ENCODE data around the gene PARM1.

PARM1 gene

GRCh38 chr4:74932832-74933561, at the start of gene PARM1:
Gene PARM1 (plus strand): TSS chr4:74933116. CDS start chr4:74933328, 212 bp downstream.
- no peak for DNase-seq (ENCODE audit: low spot score)

- no peak for DNase-seq (ENCODE audit: low spot score)
Observed at GRCh38 chr4:74884266-74884665, 48.6 kb upstream of the PARM1 start.

- DNase-seq (ENCODE audit: low spot score): no peak
Observed at GRCh38 chr4:74886484-74886883, 46.4 kb upstream of the PARM1 start.

DNA sequence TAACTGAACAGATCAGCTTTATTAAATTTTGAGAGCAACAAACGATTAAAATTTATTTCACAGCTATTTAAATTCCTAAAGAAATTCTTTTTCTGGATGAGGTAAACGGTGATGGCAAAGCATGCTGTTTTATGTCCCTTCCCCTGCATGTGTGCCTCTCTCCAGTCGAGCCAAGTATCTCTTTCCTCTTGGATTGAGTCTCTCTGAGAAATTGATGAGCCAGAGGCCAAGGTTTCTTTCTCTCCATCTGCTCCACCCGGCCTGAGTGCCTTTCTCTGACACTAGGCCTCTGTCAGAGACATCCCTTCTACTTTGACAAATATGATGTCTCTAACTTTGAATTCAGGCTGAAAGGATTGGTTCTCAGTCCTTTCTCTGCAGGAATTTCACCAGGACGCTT, 42.6 kb upstream of the PARM1 start:
- no peak for DNase-seq (ENCODE audit: low spot score)

DNA sequence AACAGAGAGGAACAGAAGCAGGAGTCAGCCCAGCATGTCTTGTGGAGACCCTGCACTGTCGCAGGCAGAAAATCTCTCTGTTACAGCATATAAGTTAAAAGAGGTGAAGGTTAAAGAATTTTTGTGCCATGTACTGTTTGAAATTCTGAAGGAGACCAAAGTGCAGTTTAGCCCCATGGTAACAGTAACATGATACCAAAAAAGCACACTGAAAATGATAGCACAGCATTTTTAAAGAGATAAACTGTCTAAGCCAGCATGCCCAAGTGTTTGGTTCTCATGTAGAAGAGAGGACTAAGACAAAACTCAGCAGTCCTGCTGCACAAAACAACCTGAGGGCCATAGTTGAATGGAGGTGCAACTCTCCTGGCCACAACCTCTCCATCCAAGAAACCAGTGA, 41.9 kb upstream of the PARM1 start:
- DNase-seq (ENCODE audit: low spot score): no peak

DNA sequence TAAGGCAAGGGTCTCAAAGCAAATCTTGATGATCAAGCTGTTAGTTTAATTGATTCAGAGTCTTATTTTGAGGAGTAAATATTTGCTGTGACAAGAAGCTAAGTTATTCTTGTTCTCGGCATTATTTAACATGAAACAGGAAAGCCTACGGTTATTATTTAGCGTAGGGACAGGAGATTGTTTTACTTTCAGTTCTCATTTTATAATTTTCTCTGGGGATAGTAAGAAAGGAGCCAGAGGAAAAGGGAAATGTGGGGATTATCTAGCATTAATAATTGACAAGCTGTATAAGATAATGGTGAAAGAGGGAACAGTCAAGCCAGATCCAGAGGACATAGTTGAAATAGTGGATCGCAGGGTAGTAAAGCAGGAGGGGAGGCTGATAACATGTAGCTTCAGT, 39.7 kb upstream of the PARM1 start:
- no peak for DNase-seq (ENCODE audit: low spot score)

GRCh38 chr4:74896595-74896994, 36.3 kb upstream of the PARM1 start:
- no peak for DNase-seq (ENCODE audit: low spot score)

DNA sequence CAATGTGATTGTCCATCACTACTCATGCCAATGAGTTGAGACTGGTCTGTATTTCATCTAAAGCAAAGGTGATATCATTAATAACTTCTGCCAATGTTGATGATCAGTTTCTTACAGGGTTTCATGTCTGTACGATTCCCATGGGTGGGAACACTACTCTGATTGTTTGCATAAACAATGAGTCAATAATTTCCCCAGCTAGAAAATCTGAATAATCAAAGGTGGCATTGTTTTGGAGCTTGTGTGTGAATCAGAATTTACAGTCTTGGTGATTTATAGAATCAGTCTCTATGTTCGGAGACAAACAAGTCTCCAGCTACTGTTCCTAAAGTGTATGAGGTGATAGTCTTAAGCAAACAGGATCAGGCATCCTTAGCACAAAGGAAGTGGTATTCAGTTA, 35.5 kb upstream of the PARM1 start:
- no peak for DNase-seq (ENCODE audit: low spot score)

DNA sequence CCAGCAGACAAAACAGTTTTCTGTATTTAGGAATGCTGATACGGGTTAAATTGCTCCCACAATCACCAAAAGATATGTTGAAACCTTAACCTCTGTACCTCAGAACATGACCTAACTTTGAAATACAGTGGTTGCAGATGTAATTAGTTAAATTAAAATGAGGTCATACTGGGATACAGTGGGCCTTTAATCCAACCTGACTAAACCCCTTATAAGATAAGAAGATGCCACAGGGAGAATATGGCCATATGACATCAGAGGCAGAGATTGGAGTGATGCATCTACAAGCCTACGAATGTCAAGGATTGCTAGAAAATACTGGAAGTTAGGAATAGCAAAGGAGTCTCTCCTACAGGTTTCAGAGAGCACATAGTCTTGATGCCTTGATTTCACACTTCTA, 32.1 kb upstream of the PARM1 start:
- DNase-seq (ENCODE audit: low spot score): no peak

- no peak for DNase-seq (ENCODE audit: low spot score)
Observed at GRCh38 chr4:74904509-74905065, 28.3 kb upstream of the PARM1 start.

DNA sequence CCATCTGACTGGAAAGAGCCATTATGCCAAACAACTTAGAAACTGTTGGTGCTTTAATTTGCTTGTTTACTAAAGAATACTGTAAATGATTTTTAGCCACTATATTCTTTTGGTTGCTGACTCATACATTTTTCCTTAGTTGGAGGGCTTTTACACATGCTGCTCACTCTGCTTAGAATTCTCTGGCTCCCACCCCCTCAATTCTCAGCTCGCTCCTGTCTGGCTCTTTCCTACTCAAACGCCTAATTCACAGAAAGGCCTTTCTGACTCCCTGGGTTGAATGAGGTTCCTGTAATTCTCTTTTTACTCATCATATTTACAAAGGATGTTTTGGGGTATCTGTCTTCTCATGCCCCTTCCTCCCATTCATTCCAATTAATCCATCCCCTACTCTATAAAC, 26.1 kb upstream of the PARM1 start:
- DNase-seq (ENCODE audit: low spot score): no peak

- no peak for DNase-seq (ENCODE audit: low spot score)
Observed at GRCh38 chr4:74919783-74920182, 13.1 kb upstream of the PARM1 start.

DNA sequence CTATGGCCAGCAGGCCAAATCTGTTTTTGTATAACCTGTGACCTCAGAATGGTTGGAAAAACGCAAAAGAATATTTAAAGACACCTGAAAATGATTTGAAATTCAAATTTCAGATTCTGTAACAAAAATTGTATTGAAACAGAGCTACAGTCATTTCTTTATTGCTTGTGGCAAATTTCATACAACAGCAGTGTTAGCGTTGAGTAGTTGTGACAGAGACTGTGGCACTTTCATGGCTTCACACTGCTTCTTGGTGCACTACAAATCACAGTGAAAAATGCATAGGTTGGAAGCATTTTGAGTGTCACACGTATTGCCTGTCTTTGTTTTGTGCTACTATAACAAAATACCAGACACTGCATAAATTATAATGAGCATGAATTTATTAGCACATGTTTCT, 12.2 kb upstream of the PARM1 start:
- no peak for DNase-seq (ENCODE audit: low spot score)

- no peak for DNase-seq (ENCODE audit: low spot score)
Observed at GRCh38 chr4:74921490-74921889, 11.4 kb upstream of the PARM1 start.

GRCh38 chr4:74926007-74926406, 6.9 kb upstream of the PARM1 start:
- DNase-seq (ENCODE audit: low spot score): no peak

- DNase-seq (ENCODE audit: low spot score): no peak
Observed at GRCh38 chr4:74930162-74930561, 2.8 kb upstream of the PARM1 start.

GRCh38 chr4:74931376-74931775, 1.5 kb upstream of the PARM1 start:
- DNase-seq (ENCODE audit: low spot score): no peak

GRCh38 chr4:74932010-74932409, 906 bp upstream of the PARM1 start:
- DNase-seq (ENCODE audit: low spot score): no peak

DNA sequence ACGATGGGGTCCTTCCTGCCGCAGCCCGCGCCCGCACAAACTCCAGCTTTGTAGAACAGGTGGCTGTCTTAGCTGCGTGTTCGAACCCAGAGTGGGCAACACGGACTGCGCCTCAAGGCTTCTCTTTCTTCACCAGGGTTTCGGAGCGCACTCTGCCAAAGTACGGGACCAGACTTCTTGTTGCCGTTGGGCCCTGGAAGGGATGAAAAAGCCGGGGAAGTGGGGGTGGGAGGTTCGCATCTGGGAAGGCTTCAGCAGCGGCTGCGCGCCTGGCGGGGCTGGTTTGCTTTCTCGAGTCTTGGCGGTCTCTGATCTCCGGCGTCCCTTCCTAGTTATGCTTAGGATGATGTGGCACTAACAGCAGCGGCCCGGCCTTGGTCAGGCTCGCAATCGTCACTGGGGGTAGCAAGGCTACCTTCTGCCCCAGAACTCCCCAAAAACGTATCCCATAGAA, 673 bp downstream of the PARM1 start:
- DNase-seq (ENCODE audit: low spot score): no peak

DNA sequence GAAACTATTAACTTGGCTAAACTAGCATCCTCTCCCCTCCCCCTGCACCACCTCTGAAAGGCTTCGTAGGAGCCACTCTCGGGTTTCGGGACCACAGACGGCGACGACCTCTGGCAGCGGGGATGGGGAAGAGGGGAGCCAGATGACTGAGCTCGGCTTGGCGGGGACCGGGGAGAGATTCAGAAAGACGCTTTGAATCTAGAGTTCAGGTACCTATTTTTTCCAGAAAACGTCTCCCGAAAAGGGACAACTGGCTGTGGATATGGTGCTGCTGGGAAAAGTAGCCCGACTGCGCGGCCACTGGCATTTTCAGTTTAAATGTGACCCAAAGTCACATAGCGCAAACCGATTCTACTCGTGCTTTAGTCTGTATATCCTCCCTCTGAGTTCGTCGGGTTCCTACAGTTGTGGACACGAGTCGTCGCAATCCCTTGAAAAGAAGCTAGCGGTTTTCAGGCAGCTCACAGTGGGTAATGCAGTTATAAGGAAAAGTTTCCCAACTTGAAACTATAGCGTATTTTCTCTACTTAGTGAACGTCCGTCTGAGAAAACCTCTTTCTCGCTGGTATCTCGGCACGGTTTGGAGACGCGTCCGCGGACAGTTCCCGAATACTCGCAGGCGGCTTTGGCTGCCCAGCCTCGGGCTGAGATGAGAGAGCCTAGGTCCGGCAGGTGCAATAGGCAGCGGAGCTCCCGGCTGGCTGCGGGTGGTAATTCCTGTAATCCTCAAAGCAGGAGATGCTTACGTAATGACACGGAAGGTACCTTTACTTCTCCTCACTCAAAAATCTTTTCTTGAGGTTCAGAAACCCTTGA, 1.3 kb downstream of the PARM1 start:
- DNase-seq (ENCODE audit: low spot score): no peak

DNA sequence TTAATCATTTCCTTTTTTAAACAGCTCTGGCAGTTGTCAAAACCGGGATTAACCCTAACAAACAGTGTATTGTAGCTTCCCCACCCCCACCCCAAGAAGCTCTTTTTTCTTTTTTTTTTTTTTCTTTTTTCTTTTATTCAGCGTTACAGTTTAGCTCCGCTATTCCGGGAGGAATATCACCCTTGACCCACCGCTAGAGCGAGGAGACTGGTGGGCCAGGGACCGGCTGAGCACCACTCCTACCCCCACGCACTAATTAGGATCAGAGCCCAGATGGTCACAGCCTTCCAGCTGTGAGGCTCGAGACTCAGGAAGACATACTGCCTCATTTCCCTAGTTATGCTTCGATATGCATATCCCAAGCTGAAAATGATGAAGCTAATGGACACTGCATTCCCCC, 2.0 kb downstream of the PARM1 start:
- no peak for DNase-seq (ENCODE audit: low spot score)

GRCh38 chr4:74941123-74941522, 8.2 kb downstream of the PARM1 start:
- DNase-seq (ENCODE audit: low spot score): no peak

DNA sequence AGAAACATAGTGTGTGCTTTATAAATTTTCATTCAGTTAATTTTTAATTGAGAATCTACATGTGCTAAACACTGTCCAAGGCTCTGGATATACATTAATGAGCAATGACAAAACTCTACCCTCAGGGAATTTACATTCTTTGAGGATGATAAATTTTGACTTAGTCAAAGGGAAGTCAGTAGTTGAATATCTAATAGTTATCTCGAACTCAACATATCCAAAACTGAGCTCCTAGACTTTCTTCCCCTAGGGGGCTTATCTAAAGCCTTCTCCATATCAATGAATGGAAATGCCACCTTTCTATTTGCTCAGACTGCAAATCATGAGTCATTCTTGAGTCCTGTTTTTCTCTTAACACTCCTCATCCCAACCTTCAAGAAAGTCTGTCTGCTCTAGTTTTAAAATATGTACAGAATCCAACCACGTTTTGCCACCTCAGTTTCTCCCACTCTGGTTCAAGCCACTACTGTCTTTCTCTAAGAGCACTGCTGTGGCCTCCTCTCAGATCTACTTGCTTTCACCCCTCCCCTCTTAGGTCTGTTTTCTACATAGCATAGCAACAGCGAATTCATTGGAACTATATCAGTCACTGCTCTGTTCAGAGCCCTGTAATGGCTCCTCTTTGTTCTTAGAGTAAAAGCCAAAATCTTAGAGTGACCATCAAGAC, 9.5 kb downstream of the PARM1 start:
- DNase-seq (ENCODE audit: low spot score): no peak
